ENCODE measurements around the gene ZNF536.

GRCh38 chr19:30336290-30336689 lies 35.9 kb upstream of the ZNF536 start:
- no peak for TF ChIP-seq POLR2A (IDR thresholded peaks at IDR 0.05; ENCODE audit: low read depth, low read length)
- TF ChIP-seq CTCF (conservative IDR thresholded peaks at IDR 0.05; ENCODE audit: low read depth, low read length) = no peak
- no peak for TF ChIP-seq BHLHE40 (IDR thresholded peaks at IDR 0.05; ENCODE audit: low read depth, low read length)
- TF ChIP-seq MAZ (IDR thresholded peaks at IDR 0.05; ENCODE audit: borderline replicate concordance, low read depth, low read length) = no peak
- no peak for TF ChIP-seq MAFK (IDR thresholded peaks at IDR 0.05; ENCODE audit: low read depth, low read length)
- TF ChIP-seq MXI1 (IDR thresholded peaks at IDR 0.05; ENCODE audit: borderline replicate concordance, low read depth, low read length) = no peak

Data from IMR-90 (cell line).